Keratinocyte (primary cell): ENCODE measurements around the gene OR8B4.

Source experiments
- CTCF ChIP-seq, 3 experiments: IDR thresholded peaks in 1 of 3; conservative IDR thresholded peaks in 1 of 3; optimal IDR thresholded peaks in 1 of 3; 2 replicates in 2 of 3; 3 replicates in 1 of 3; pipeline versions ENCODE3 to v1.5.1; 2011; ENCODE audit warnings: low read length in 3 of 3, mild to moderate bottlenecking in 3 of 3, moderate library complexity in 2 of 3, control low read depth in 1 of 3, inconsistent platforms in 1 of 3; ENCODE audit not compliant: insufficient read depth in 2 of 3; ENCODE audit errors: extremely low read depth in 1 of 3
- EZH2 ChIP-seq: IDR thresholded peaks from one replicate; pipeline ENCODE4 v1.6.1; 2012; ENCODE audit warnings: inconsistent platforms, mild to moderate bottlenecking, low read length, moderate library complexity

DNA sequence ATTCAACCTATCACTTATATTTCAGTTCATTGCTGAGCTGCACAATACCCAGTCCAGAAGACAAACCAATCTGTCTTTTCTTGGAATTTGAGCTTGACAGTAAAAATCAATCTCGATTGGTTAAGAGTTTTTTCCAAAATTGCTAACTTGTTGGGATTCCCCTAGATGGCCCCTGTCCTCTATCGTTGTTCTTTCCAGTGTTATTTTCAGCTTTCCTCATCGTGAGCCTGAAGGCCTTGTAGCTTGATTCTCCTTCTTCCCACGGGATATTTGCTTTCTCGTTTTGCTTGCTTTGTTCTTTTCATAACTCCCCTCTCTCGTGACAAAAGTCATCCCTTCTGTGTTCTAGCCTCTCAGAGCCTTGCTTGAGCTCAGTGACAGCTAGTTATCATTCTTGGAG is 17.8 kb upstream of the OR8B4 start:
- TF ChIP-seq CTCF (optimal IDR thresholded peaks at IDR 0.05 in 1 of 3, IDR thresholded peaks at IDR 0.05 in 1 of 3, conservative IDR thresholded peaks at IDR 0.05 in 1 of 3; ENCODE audit: extremely low read depth in 1 of 3, insufficient read depth in 2 of 3, low read length in 3 of 3) (no peak), EZH2 (no peak)
